GM18858 (cell line): ENCODE measurements around the gene HEY2.
A peak's percentile ranks its signal among the peaks of the same experiment; 100 is the strongest.
"Not testable (repeated sequence)": the region's sequence is repeated elsewhere in the genome, so short reads cannot be mapped to it uniquely, and the experiment has no call there.

Experiments used
- ATAC-seq: cut with Tn5 transposase; IDR thresholded peaks from one replicate; pipeline ENCODE4 v1.9.1; 2021; ENCODE audit not compliant: unreplicated experiment

Gene HEY2

GRCh38 chr6:125765944-125766343 lies 16.5 kb downstream of the HEY2 start:
- no peak for ATAC-seq

GRCh38 chr6:125766641-125767040 lies 17.2 kb downstream of the HEY2 start:
- no peak for ATAC-seq

GRCh38 chr6:125769147-125769783 lies 19.8 kb downstream of the HEY2 start:
- no peak for ATAC-seq

- ATAC-seq: peak; percentile 48
These were observed 24.2 kb downstream of the HEY2 start for GRCh38 chr6:125773387-125774341.

GRCh38 chr6:125776107-125776826 lies 26.8 kb downstream of the HEY2 start:
- ATAC-seq: not testable (repeated sequence)

- peak; percentile 76 for ATAC-seq
These were observed 30.6 kb downstream of the HEY2 start for GRCh38 chr6:125779924-125780539.

- peak; percentile 49 for ATAC-seq
These were observed 31.3 kb downstream of the HEY2 start for GRCh38 chr6:125780540-125781313.

- peak; percentile 28 for ATAC-seq
These were observed 32.0 kb downstream of the HEY2 start for GRCh38 chr6:125781314-125781868.

GRCh38 chr6:125784365-125784764 lies 34.9 kb downstream of the HEY2 start:
- no peak for ATAC-seq

GRCh38 chr6:125787791-125788190 lies 38.4 kb downstream of the HEY2 start:
- ATAC-seq: no peak

GRCh38 chr6:125789167-125789566 lies 39.7 kb downstream of the HEY2 start:
- ATAC-seq: no peak

- ATAC-seq: no peak
These were observed 40.3 kb downstream of the HEY2 start for GRCh38 chr6:125789576-125790357.

GRCh38 chr6:125790358-125791150 lies 41.1 kb downstream of the HEY2 start, which contains the start of gene NCOA7:
Gene NCOA7 (plus strand): TSS chr6:125790960. CDS start chr6:125815355, 24,395 bp downstream.
- ATAC-seq: peak; percentile 53

GRCh38 chr6:125791151-125791819 lies 41.9 kb downstream of the HEY2 start:
- peak; percentile 24 for ATAC-seq

- peak; percentile 1 for ATAC-seq
These were observed 42.4 kb downstream of the HEY2 start for GRCh38 chr6:125791820-125792165.

GRCh38 chr6:125792172-125792571 lies 42.7 kb downstream of the HEY2 start:
- no peak for ATAC-seq

GRCh38 chr6:125792680-125793079 lies 43.2 kb downstream of the HEY2 start:
- no peak for ATAC-seq

- no peak for ATAC-seq
These were observed 43.8 kb downstream of the HEY2 start for GRCh38 chr6:125793280-125793679.
